Upper lobe of right lung (tissue), 1 donor: ENCODE measurements around the gene CD86. TPM values are rescaled to one million over a fixed set of nuclear protein-coding genes. Genes with fewer than 3 reads are reported as not detected.

Experiments
- ATAC-seq: fragments of 200-7000 bp; cut with Tn5 transposase; one replicate; pipeline ENCODE4 v1.9.1; 2020; ENCODE audit warnings: mild to moderate bottlenecking, moderate library complexity
- DNase-seq: peaks from one replicate; pipeline ENCODE4 v3.0.0-alpha.2; 2020
- H3K27ac ChIP-seq: fragments of 200-600 bp; one replicate; pipeline ENCODE4 v1.8.0; 2022
- H3K27me3 ChIP-seq: fragments of 200-600 bp; one replicate; pipeline ENCODE4 v1.8.0; 2022; ENCODE audit warnings: mild to moderate bottlenecking
- H3K36me3 ChIP-seq: fragments of 200-600 bp; one replicate; pipeline ENCODE4 v1.8.0; 2022
- H3K4me1 ChIP-seq: fragments of 200-600 bp; one replicate; pipeline ENCODE4 v1.8.0; 2022
- H3K4me3 ChIP-seq: fragments of 200-600 bp; one replicate; pipeline ENCODE4 v1.8.0; 2022; ENCODE audit warnings: mild to moderate bottlenecking
- H3K9me3 ChIP-seq: fragments of 200-600 bp; one replicate; pipeline ENCODE4 v1.8.0; 2022
- intact Hi-C: fragments of 100-400 bp; cut with DNase I; formaldehyde crosslinking; loops from one replicate; pipeline ENCODE4 v1.11.0; 2022
- total RNA-seq: library from RNA; stranded (reverse); fragmentation: NEBNext Ultra II Directional; extraction: Animal tissue kit (Norgen Biotek cat#: 25700); gene quantifications from one replicate; pipeline ENCODE4 v1.2.1, GENCODE V29; 2021
- TF ChIP-seq, protein P1 (sequence below): fragments of 200-600 bp; IDR thresholded peaks from one replicate; pipeline ENCODE4 v1.8.0; 2022; ENCODE audit warnings: antibody characterized with exemption
- donor health status: DM: no; HTN: yes; CAD: no; lungs with severe emphysema.

CD86 gene
- total RNA-seq, 1 donor from 2014 or later = 27.4 TPM

DNA sequence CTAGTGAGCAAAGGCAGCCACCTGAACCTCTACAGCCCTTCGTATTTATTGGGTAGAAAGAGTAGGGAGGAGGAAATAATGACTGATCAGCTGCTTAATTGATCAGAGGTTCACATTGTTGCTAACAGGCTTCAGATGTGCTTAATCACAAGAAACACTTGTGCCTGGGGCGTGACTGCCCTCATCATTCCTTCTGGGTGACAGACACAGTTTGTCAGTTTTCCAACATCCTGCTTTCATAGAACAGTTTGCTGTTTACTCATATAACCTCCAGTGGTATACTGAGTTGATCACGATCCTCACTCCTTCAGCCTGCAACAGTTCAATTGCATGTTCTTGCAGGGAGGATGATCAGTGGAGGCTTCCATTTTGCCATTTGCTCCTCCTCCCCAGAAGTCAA is 114.7 kb downstream of the CD86 start:
- no peak for DNase-seq
- Histone ChIP-seq H3K4me3 (no peak overlapping the region), H3K9me3 (no peaks in the 10 kb centered on the region), H3K36me3 (no peaks in the 10 kb centered on the region), H3K27ac (no peak overlapping the region), H3K27me3 (no peaks in the 10 kb centered on the region), H3K4me1 (no peaks in the 10 kb centered on the region)
- TF ChIP-seq, protein P1, sequence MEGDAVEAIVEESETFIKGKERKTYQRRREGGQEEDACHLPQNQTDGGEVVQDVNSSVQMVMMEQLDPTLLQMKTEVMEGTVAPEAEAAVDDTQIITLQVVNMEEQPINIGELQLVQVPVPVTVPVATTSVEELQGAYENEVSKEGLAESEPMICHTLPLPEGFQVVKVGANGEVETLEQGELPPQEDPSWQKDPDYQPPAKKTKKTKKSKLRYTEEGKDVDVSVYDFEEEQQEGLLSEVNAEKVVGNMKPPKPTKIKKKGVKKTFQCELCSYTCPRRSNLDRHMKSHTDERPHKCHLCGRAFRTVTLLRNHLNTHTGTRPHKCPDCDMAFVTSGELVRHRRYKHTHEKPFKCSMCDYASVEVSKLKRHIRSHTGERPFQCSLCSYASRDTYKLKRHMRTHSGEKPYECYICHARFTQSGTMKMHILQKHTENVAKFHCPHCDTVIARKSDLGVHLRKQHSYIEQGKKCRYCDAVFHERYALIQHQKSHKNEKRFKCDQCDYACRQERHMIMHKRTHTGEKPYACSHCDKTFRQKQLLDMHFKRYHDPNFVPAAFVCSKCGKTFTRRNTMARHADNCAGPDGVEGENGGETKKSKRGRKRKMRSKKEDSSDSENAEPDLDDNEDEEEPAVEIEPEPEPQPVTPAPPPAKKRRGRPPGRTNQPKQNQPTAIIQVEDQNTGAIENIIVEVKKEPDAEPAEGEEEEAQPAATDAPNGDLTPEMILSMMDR = no peak
- intact Hi-C loops = no loop called here
- ATAC-seq = no peak

Other genes starting within 250 kb of the CD86 start
- 14.5 TPM for gene IQCB1, start 220.3 kb upstream of the CD86 start, total RNA-seq
- gene EAF2, start 220.2 kb upstream of the CD86 start, total RNA-seq = 4.8 TPM
- gene SLC15A2, start 161.0 kb upstream of the CD86 start, total RNA-seq = 63.6 TPM
- 6.9 TPM for gene ILDR1, start 33.1 kb upstream of the CD86 start, total RNA-seq
- 0.20 TPM for gene CASR, start 128.3 kb downstream of the CD86 start, total RNA-seq